ENCODE measurements around the gene MAPK8IP3. TPM values are rescaled to one million over a fixed set of nuclear protein-coding genes. Genes with fewer than 3 reads are reported as not detected.

Gene MAPK8IP3
- total and polyA plus RNA-seq, 9 of the 15 experiments (the other 6 are each of a cell fraction or from before 2014, with no cell fraction given), result 0.17 to 58.7 (median 16.7) TPM

DNA sequence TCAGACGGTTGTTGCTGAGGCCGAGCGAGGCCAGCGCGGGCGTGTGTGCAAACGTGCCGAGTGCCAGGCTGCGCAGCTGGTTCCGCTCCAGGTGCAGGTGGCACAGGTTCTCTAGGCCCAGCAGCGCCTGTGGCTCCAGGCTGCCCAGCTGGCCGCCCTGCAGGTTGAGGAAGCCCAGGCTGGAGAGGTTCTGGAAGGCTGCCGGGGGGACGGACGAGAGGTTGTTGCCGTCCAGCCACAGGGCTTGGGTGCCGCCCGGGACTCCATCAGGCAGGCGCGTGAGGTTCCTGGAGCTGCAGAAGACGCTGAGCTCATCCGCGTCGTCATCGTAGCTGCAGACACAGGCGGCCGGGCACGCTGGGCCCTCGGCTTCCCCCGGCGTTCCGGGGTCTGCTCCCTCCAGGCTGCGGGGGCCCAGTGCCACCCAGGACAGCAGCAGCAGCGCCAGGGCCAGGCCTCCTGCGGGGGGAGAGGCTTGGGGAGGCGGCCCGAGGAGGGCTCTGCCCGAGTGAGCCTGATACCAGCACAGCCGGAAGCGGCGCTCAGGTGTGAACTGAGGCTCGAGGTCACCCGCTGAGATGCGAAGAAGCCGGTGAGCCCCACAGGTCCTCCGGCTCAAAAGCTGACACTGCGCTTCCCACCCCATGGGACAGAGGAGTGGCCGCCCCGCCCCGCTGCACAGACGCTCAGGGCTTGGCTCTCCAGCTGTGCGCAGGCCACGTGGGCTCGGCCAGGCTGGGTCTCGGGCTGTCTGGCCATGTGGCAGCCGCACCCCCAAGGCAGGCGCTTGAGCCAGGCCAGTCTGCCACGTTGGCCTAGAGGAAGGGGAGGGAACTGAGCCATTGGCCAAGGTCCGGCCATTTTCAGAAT is 86.2 kb downstream of the MAPK8IP3 start:
- in situ Hi-C loops (cut with MboI) (no loop called here), intact Hi-C loops (cut with micrococcal nuclease) (no loop called here)
- no peak; the same call in 2 of the 3 replicates for ATAC-seq
- no peak for DNase-seq (ENCODE audit: extremely low read depth in 1 of 4, low spot score in 3 of 4)
- CTCF ChIA-PET (ENCODE audit: low intra/inter-chr PET ratio), result no interaction called here
- Histone ChIP-seq H4K20me1 (replicated peaks; ENCODE audit: control insufficient read depth, insufficient read depth, low read length) (no peaks in the 10 kb centered on the region), H3K27me3 (ENCODE audit: control insufficient read depth in 2 of 2, insufficient read depth in 2 of 2, low read length in 2 of 2) (no peaks in the 10 kb centered on the region), H2AFZ (ENCODE audit: low read depth, low read length) (no peak overlapping the region), H3K9me3 (replicated peaks; ENCODE audit: control insufficient read depth, insufficient read depth, low read depth, low read length) (no peaks in the 10 kb centered on the region), H3K9ac (ENCODE audit: insufficient read depth in 1 of 2, low read depth in 2 of 2, low read length in 2 of 2) (no peak overlapping the region), H3K79me2 (ENCODE audit: control insufficient read depth, insufficient read depth, low read length) (peaks cover 1% of the 10 kb centered on the region; the same call in 1 of the 3 replicates), H3K27ac (ENCODE audit: extremely low read depth, low read depth, low read length) (no peak overlapping the region), H3K4me1 (replicated peaks in 1 of 2; ENCODE audit: control insufficient read depth in 2 of 2, insufficient read depth in 2 of 2, low read length in 2 of 2) (peaks cover 0 to 62% of the 10 kb centered on the region in 2 experiments; a peak in 2 of 5 replicates), H3K4me2 (ENCODE audit: insufficient read depth, low read length) (no peak overlapping the region), H3K36me3 (ENCODE audit: control insufficient read depth, insufficient read depth, low read length) (peaks cover 31% of the 10 kb centered on the region; the same call in 1 of the 3 replicates), H3K9me1 (ENCODE audit: control insufficient read depth, insufficient read depth, low read length) (no peaks in the 10 kb centered on the region), H3K4me3 (no peak overlapping the region)
- no TSS peak for BruUV-seq (replicated peaks)
- WGBS (ENCODE audit: insufficient coverage, low coverage, missing lambda C conversion rate), result 87% methylated on average over 33 of the region's 59 CpGs
- FAIRE-seq, result no peak
- TF ChIP-seq, protein P1, sequence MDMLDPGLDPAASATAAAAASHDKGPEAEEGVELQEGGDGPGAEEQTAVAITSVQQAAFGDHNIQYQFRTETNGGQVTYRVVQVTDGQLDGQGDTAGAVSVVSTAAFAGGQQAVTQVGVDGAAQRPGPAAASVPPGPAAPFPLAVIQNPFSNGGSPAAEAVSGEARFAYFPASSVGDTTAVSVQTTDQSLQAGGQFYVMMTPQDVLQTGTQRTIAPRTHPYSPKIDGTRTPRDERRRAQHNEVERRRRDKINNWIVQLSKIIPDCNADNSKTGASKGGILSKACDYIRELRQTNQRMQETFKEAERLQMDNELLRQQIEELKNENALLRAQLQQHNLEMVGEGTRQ (CRISPR knock-in tag; IDR thresholded peaks at IDR 0.05), result no peak
- no peak for TF ChIP-seq HMG20A (CRISPR knock-in tag; conservative IDR thresholded peaks at IDR 0.05)
- 0 out of 2 replicates have a peak, but pooled peaks have one; percentile 2 for TF ChIP-seq HNRNPL (IDR thresholded peaks at IDR 0.05; ENCODE audit: low read depth, low read length)
- no peak for TF ChIP-seq ZBTB33 (CRISPR knock-in tag; IDR thresholded peaks at IDR 0.05)
- TF ChIP-seq ZNF3 (CRISPR knock-in tag; IDR thresholded peaks at IDR 0.05), result no peak
- POLR2A ChIA-PET, result interaction anchor here (0.5 to 1.3 kb wide), 6 partner anchors 7 to 172 kb away, joined by 3 to 7 read pairs (median 4); partner anchors contain the start of genes NUBP2 and SPSB3
